GM12878 (cell line): ENCODE results near the gene SMO. TPM values are rescaled to one million over a fixed set of nuclear protein-coding genes. Genes with fewer than 3 reads are reported as not detected.
A peak's percentile ranks its signal among the peaks of the same experiment; 100 is the strongest.

Source experiments
- ATAC-seq: fragments of 200-7000 bp; cut with Tn5 transposase; 3 replicates; pipeline ENCODE4 v1.9.1; 2020; ENCODE audit warnings: mild to moderate bottlenecking, moderate library complexity
- BruUV-seq: library from RNA; stranded (reverse); fragments of 400-500 nt; replicated peaks from 2 replicates; lab custom pipeline; 2021; lab: Mats Ljungman, UMichigan
- CTCF ChIA-PET: fragments of 300-600 bp; sonication (Branson Sonifier 250); formaldehyde crosslinking; extraction: SDS; loops from one replicate; lab custom pipeline; 2021; ENCODE audit warnings: inconsistent platforms; lab: Yijun Ruan, JAX
- POLR2A ChIA-PET: fragments of 350-600 bp; formaldehyde crosslinking; extraction: SDS; loops from one replicate; lab custom pipeline; 2021; ENCODE audit warnings: inconsistent platforms; lab: Charles Lee
- RAD21 ChIA-PET: fragments of 300-600 bp; sonication (Branson Sonifier 250); formaldehyde crosslinking; loops from one replicate; lab custom pipeline; 2023; ENCODE audit warnings: antibody characterized with exemption; ENCODE audit not compliant: unreplicated experiment; lab: Charles Lee
- SMC1A ChIA-PET: fragments of 300-600 bp; sonication (Branson Sonifier 250); formaldehyde crosslinking; loops from one replicate; lab custom pipeline; 2023; ENCODE audit not compliant: unreplicated experiment, uncharacterized antibody; lab: Charles Lee
- DNase-seq: peaks from one replicate; pipeline ENCODE4 v3.0.0-alpha.2; 2011; ENCODE audit warnings: low read depth, low spot score
- FAIRE-seq: peaks from 3 replicates; lab custom pipeline; 2011; peaks lifted over from hg19 to GRCh38; lab: Jason Lieb, UNC
- H2AFZ ChIP-seq: 2 replicates; pipeline ENCODE4 v1.6.0; 2011; ENCODE audit warnings: low read depth, low read length, control low read depth; ENCODE audit not compliant: control insufficient read depth
- H3K27ac ChIP-seq: 2 replicates; pipeline ENCODE4 v1.5.1; 2011; ENCODE audit warnings: control low read depth; ENCODE audit not compliant: control insufficient read depth, insufficient read depth
- H3K27me3 ChIP-seq, 2 experiments: replicated peaks in 1 of 2; 2 replicates each; pipeline versions ENCODE4 v1.6.0 to v1.6.1; 2011; ENCODE audit warnings: low read length in 1 of 2; ENCODE audit not compliant: control insufficient read depth in 2 of 2, insufficient read depth in 2 of 2
- H3K36me3 ChIP-seq, 2 experiments: 2 replicates each; pipeline ENCODE4 v1.5.1; 2011; ENCODE audit warnings: low read length in 1 of 2; ENCODE audit not compliant: control insufficient read depth in 2 of 2, insufficient read depth in 2 of 2
- H3K4me1 ChIP-seq: 2 replicates; pipeline ENCODE4 v1.6.1; 2011; ENCODE audit warnings: mild to moderate bottlenecking, low read length, moderate library complexity, mixed read lengths; ENCODE audit not compliant: control insufficient read depth, insufficient read depth
- H3K4me2 ChIP-seq: 2 replicates; pipeline ENCODE4 v1.6.0; 2011; ENCODE audit warnings: control low read depth; ENCODE audit not compliant: control insufficient read depth, insufficient read depth
- H3K4me3 ChIP-seq: fragments of 200-600 bp; sonication (generic); 2 replicates; pipeline ENCODE4 v1.5.1; 2016
- H3K79me2 ChIP-seq: 2 replicates; pipeline ENCODE4 v1.6.0; 2011; ENCODE audit warnings: low read length; ENCODE audit not compliant: control insufficient read depth, insufficient read depth
- H3K9ac ChIP-seq: 2 replicates; pipeline ENCODE4 v1.8.0; 2011; ENCODE audit warnings: low read length, control low read depth, mixed read lengths; ENCODE audit not compliant: control insufficient read depth, insufficient read depth
- H3K9me3 ChIP-seq: replicated peaks from 3 replicates; pipeline ENCODE4 v1.5.1; 2011; ENCODE audit warnings: mild to moderate bottlenecking, low read length; ENCODE audit not compliant: control insufficient read depth, insufficient read depth
- H4K20me1 ChIP-seq: 2 replicates; pipeline ENCODE4 v1.6.0; 2011; ENCODE audit not compliant: control insufficient read depth, insufficient read depth
- CHD2 ChIP-seq: IDR thresholded peaks from 2 replicates; pipeline ENCODE4 v1.6.1; 2011; ENCODE audit warnings: low read depth, low read length, improper control_type of control experiment, borderline replicate concordance
- CREB1 ChIP-seq: IDR thresholded peaks from 2 replicates; pipeline ENCODE4 v1.6.1; 2012; ENCODE audit warnings: low read depth, mild to moderate bottlenecking, inconsistent platforms
- CREM ChIP-seq: IDR thresholded peaks from 2 replicates; pipeline ENCODE4 v1.6.1; 2014; ENCODE audit warnings: antibody characterized with exemption, low read depth
- E2F8 ChIP-seq: fragments of 450-650 bp; IDR thresholded peaks from 2 replicates; pipeline ENCODE4 v1.6.1; 2018; ENCODE audit warnings: mild to moderate bottlenecking, low read depth, moderate library complexity; ENCODE audit not compliant: partially characterized antibody
- POLR2AphosphoS2 ChIP-seq: IDR thresholded peaks from 2 replicates; pipeline ENCODE4 v1.6.1; 2011; ENCODE audit warnings: low read depth, mild to moderate bottlenecking, low read length, improper control_type of control experiment, moderate library complexity
- SRF ChIP-seq, 2 experiments: IDR thresholded peaks; 2 replicates each; pipeline ENCODE4 v1.6.1; 2011; ENCODE audit warnings: low read depth in 2 of 2, low read length in 2 of 2, mild to moderate bottlenecking in 1 of 2, moderate library complexity in 1 of 2
- WRNIP1 ChIP-seq: IDR thresholded peaks from 2 replicates; pipeline ENCODE4 v1.6.1; 2011; ENCODE audit warnings: low read depth, low read length, improper control_type of control experiment, borderline replicate concordance
- WGBS: methylation state at CpG from one replicate; pipeline ENCODE4 v1.1.6; 2016; ENCODE audit warnings: low lambda C conversion rate; ENCODE audit not compliant: insufficient replicate concordance, insufficient coverage; ENCODE audit errors: missing lambda C conversion rate; 5-methylcytosine and 5-hydroxymethylcytosine counted together
- in situ Hi-C: fragments of 300-500 bp; cut with MboI; formaldehyde crosslinking; loops from 9 replicates; pipeline ENCODE4 v1.14.3; 2018; ENCODE audit warnings: mixed read lengths
- intact Hi-C: fragments of 100-400 bp; cut with micrococcal nuclease; formaldehyde crosslinking; loops from one replicate; pipeline ENCODE4 v1.14.2; 2022; ENCODE audit not compliant: unreplicated experiment
- polyA plus RNA-seq, 11 experiments: library from polyadenylated mRNA; depleted of rRNA in 4 of 11; unstranded in 6 of 11; stranded (reverse) in 5 of 11; fragments of >200 nt; fragmentation: Nextera tagmentation in 4 of 11; fragmentation: Illumina TruSeq in 1 of 11; extraction: Ambion mirVana in 4 of 11; extraction: Trizol in 1 of 11; gene quantifications; 1 replicate in 1 of 11; 2 replicates in 10 of 11; pipeline versions ENCODE4 v1.2.1 to v1.2.3, GENCODE V29; 2011 to 2016; ENCODE audit warnings: inconsistent platforms in 2 of 11, missing spikeins in 2 of 11, low read depth in 1 of 11
- total RNA-seq, 4 experiments: library from RNA; depleted of rRNA in 3 of 4; stranded (reverse); fragments of >200 nt in 3 of 4; fragmentation: Illumina TruSeq in 1 of 4; extraction: Trizol in 1 of 4; gene quantifications; 2 replicates each; pipeline versions ENCODE4 v1.2.1 to v1.2.3, GENCODE V29; 2013 to 2021
- TF ChIP-seq, protein P1 (sequence below): fragments of 150-350 bp; IDR thresholded peaks from 2 replicates; pipeline ENCODE4 v1.6.1; 2014; ENCODE audit warnings: mild to moderate bottlenecking, low read depth, low read length

The SMO gene
- total and polyA plus RNA-seq, 10 of the 15 experiments (the other 5 are each of a cell fraction or from before 2014, with no cell fraction given), result 0.40 to 11.2 (median 2.6) TPM

GRCh38 chr7:129169686-129170440, 18.6 kb upstream of the SMO start (continued):
- TF ChIP-seq POLR2AphosphoS2 (0 out of 2 replicates have a peak, but pooled peaks have one; percentile 10), SRF (IDR thresholded peaks at IDR 0.05; ENCODE audit: low read depth in 2 of 2, low read length in 2 of 2) (no peak), WRNIP1 (0 out of 2 replicates have a peak, but pooled peaks have one; percentile 71), CREB1 (peak; percentile 28; the same call in 1 of the 2 replicates), CREM (0 out of 2 replicates have a peak, but pooled peaks have one; percentile 9), CHD2 (no peak)
- TF ChIP-seq, all 136 proteins: peak for 20

GRCh38 chr7:129170441-129171021, 17.9 kb upstream of the SMO start:
- SMC1A ChIA-PET, result interaction anchor here (1.3 to 3.3 kb wide), 3 partner anchors 10 to 36 kb away, joined by 3 to 9 read pairs (median 3); no protein-coding TSS in a partner anchor
- no peaks in the 10 kb centered on the region for H4K20me1 ChIP-seq
- no peak for ATAC-seq
- intact Hi-C loops, result no loop called here
- H3K4me1 ChIP-seq, result peaks cover 25% of the 10 kb centered on the region
- H3K27me3 ChIP-seq, result no peaks in the 10 kb centered on the region
- peaks cover 6 to 12% of the 10 kb centered on the region in 2 experiments; a peak in 3 of 4 replicates for H3K36me3 ChIP-seq
- H3K4me2 ChIP-seq, result no peak overlapping the region
- no peaks in the 10 kb centered on the region for H3K79me2 ChIP-seq
- RAD21 ChIA-PET, result interaction anchor here (1.6 kb wide), 1 partner anchor 40 kb away, joined by 7 read pairs; no protein-coding TSS in a partner anchor
- DNase-seq, result no peak
- no peak for FAIRE-seq
- POLR2A ChIA-PET, result interaction anchor here (1.2 to 5.3 kb wide), 2 partner anchors 23 to 48 kb away, joined by 3 to 32 read pairs; no protein-coding TSS in a partner anchor
- no peak for TF ChIP-seq E2F8
- TF ChIP-seq, protein P1, sequence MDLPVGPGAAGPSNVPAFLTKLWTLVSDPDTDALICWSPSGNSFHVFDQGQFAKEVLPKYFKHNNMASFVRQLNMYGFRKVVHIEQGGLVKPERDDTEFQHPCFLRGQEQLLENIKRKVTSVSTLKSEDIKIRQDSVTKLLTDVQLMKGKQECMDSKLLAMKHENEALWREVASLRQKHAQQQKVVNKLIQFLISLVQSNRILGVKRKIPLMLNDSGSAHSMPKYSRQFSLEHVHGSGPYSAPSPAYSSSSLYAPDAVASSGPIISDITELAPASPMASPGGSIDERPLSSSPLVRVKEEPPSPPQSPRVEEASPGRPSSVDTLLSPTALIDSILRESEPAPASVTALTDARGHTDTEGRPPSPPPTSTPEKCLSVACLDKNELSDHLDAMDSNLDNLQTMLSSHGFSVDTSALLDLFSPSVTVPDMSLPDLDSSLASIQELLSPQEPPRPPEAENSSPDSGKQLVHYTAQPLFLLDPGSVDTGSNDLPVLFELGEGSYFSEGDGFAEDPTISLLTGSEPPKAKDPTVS, result no peak
- 0 out of 4 replicates have a peak, but pooled peaks of 1 of the 2 experiments have one; percentile 11 for TF ChIP-seq SRF (IDR thresholded peaks at IDR 0.05; ENCODE audit: low read depth in 2 of 2, low read length in 2 of 2)
- 0 out of 2 replicates have a peak, but pooled peaks have one; percentile 8 for TF ChIP-seq POLR2AphosphoS2
- TF ChIP-seq, all 136 proteins: peak for 2
- Histone ChIP-seq H3K9me3 (no peaks in the 10 kb centered on the region), H3K27ac (peak overlapping the region; percentile 77), H2AFZ (no peak overlapping the region), H3K9ac (no peak overlapping the region), H3K4me3 (no peak overlapping the region; the same call in 1 of the 2 replicates)
- in situ Hi-C loops, result no loop called here
- no TSS peak for BruUV-seq
- CTCF ChIA-PET, result interaction anchor here (0.7 to 2.5 kb wide), 7 partner anchors 10 to 79 kb away, joined by 3 to 9 read pairs (median 4); no protein-coding TSS in a partner anchor
- WGBS, result 92% methylated on average over 11 of the region's 11 CpGs
